OCI-M2 (cell line): ENCODE measurements around the gene SPRN.
A peak's percentile ranks its signal among the peaks of the same experiment; 100 is the strongest.

Experiments used
- DNase-seq: peaks from one replicate; lab custom pipeline; 2025; ENCODE audit not compliant: unreplicated experiment; lab: John Stamatoyannopoulos, UW

Gene SPRN

GRCh38 chr10:133411523-133412380 lies 12.7 kb downstream of the SPRN start:
- DNase-seq, result no peak

GRCh38 chr10:133405844-133406527 lies 18.4 kb downstream of the SPRN start:
- DNase-seq, result no peak

- no peak for DNase-seq
Observed at GRCh38 chr10:133405272-133405671, 19.2 kb downstream of the SPRN start.

GRCh38 chr10:133403784-133404183 lies 20.6 kb downstream of the SPRN start:
- no peak for DNase-seq

GRCh38 chr10:133403359-133403758 lies 21.1 kb downstream of the SPRN start:
- no peak for DNase-seq

- no peak for DNase-seq
Observed at GRCh38 chr10:133401981-133402725, 22.3 kb downstream of the SPRN start.

- DNase-seq, result no peak
Observed at GRCh38 chr10:133401500-133401899, 22.9 kb downstream of the SPRN start.

GRCh38 chr10:133400624-133401424 lies 23.6 kb downstream of the SPRN start:
- no peak for DNase-seq

- no peak for DNase-seq
Observed at GRCh38 chr10:133399123-133399601, 25.3 kb downstream of the SPRN start.

- DNase-seq, result no peak
Observed at GRCh38 chr10:133397938-133398337, 26.5 kb downstream of the SPRN start.

- no peak for DNase-seq
Observed at GRCh38 chr10:133396035-133396624, 28.3 kb downstream of the SPRN start.

GRCh38 chr10:133394801-133395221 lies 29.6 kb downstream of the SPRN start:
- DNase-seq, result no peak

- peak; percentile 11 for DNase-seq
Observed at GRCh38 chr10:133394064-133394663, 30.3 kb downstream of the SPRN start, which contains the start of gene MTG1. TSS of gene MTG1 (plus strand) at chr10:133394157. CDS start at chr10:133394221, 64 bp downstream.

- DNase-seq, result no peak
Observed at GRCh38 chr10:133393401-133394063, 30.9 kb downstream of the SPRN start.

- no peak for DNase-seq
Observed at GRCh38 chr10:133391761-133392518, 32.5 kb downstream of the SPRN start.

- DNase-seq, result no peak
Observed at GRCh38 chr10:133391249-133391635, 33.2 kb downstream of the SPRN start.

- no peak for DNase-seq
Observed at GRCh38 chr10:133390597-133391248, 33.7 kb downstream of the SPRN start.
